NCI-H128 (cell line): Measurements from ENCODE around the gene GDPD1.
A peak's percentile ranks its signal among the peaks of the same experiment; 100 is the strongest.
"Not testable (repeated sequence)": the region's sequence is repeated elsewhere in the genome, so short reads cannot be mapped to it uniquely, and the experiment has no call there.

Experiments
- DNase-seq: peaks from one replicate; lab custom pipeline; 2025; ENCODE audit not compliant: unreplicated experiment; lab: John Stamatoyannopoulos, UW

GDPD1 gene

DNA sequence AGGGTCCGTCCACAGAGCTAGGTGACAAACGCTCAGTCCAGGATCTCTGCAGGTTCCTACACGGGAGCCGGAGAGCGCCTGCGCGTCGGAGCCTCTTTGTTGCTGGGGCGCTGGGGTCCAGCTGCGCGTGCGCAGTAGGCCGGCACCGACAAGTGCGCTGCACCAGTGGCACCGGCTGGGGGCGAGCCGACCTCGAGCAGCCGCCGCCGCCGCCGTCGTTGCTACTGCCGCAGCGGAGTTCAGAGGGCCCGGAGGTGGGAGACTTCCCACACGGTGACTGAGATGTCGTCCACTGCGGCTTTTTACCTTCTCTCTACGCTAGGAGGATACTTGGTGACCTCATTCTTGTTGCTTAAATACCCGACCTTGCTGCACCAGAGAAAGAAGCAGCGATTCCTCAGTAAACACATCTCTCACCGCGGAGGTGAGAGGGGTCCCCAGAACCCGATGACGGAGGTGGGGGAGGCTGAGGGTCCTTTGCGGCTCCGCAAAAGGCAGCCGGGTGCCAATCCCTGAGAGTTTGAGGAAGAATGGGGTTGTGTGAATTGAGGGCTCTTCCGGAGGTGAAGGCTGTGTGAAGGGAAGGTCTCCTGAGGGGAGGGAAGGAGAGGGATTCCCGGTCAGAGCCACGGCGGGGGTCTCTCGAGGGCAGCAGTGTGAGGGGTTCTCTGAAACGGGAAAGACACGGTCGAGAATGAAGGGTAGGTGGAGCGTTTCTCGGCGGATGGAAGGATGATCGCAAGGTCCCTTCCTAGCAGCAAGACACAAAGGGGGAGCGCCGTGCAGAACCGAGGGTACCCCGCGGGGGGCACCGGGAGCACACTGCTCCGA is at the start of gene GDPD1:
Gene GDPD1, plus strand, starts transcription at position 184 of the 831 bp plus-strand sequence. Its CDS starts 99 bp downstream, at position 283.
- DNase-seq: peak; percentile 89

GRCh38 chr17:59172436-59173004 is 47.8 kb upstream of the GDPD1 start:
- no peak for DNase-seq

DNA sequence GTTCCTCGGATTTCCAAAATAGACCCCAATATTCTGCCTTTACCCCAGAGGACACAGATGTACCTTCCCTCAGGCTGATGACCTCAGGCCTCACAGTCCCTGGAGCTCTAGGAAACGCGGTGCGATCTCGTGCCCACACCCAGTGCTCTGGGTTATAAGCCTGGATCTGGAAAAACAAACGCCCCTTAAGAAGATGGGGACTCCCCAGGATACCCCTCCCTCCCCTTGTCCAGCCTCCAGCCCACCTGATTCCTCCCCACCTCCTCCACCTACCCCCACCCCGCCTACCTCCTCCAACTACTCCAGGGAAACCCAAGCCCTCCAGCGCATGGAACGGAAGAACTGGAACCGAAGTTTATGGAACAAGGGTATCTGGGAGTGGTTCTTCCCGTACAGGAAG is 45.6 kb upstream of the GDPD1 start:
- DNase-seq: no peak

GRCh38 chr17:59175076-59175475 is 45.2 kb upstream of the GDPD1 start:
- DNase-seq: no peak

GRCh38 chr17:59178266-59178985 is 41.9 kb upstream of the GDPD1 start:
- DNase-seq: no peak

DNA sequence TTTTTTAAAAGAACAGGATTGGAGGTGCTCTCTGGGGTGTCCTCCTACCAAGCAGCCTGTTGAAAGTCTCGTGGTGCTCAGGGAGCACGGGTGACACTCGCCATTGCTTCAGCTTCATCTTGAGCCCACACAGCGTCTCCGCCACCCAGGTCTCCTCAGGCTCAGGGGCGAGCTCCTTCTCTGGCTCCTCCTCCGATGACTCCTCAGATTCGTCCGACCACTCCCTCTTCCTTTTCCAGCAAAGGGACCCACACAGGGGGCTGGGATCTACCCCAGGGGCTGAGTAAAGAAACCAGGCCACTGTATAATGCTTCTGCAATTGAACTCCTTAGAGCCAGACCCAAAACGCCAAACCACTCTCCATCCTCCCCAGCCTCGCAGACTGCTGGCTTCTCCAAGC is 40.7 kb upstream of the GDPD1 start:
- not testable (repeated sequence) for DNase-seq

DNA sequence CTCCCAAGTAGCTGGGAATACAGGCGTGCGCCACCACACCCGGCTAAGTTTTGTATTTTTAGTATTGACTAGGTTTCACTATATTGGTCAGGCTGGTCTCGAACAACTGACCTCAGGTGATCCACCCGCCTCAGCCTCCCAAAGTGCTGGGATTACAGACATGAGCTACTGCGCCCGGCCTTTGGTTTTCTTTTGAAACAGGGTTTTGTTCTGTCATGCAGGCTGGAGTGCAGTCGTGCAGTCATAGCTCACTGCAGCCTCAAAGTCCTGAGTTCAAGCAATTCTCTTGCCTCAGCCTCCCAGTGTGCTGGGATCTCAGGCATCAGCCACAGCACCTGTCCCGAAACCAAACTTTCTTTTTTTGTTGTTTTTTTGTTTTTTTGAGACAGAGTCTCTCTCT is 39.7 kb upstream of the GDPD1 start:
- no peak for DNase-seq

GRCh38 chr17:59181481-59181880 is 38.8 kb upstream of the GDPD1 start:
- no peak for DNase-seq

DNA sequence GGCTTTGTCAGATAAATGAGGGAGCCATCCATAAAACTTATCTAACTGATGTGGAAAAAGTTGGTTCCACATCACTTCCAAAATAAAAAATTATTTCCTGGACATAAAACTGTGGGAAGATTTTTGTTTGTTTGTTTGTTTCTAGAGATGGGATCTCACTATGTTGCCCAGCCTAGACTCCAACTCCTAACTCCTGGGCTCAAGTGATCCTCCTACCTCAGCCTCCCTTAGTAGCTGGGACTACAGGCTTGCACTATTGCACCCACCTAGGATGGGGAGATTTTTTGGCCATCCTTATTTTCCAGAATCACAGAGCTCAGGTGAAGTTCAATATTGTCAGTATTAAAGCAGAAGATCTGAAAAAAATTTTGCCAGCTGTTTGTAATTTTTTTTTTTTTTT is 34.3 kb upstream of the GDPD1 start:
- DNase-seq: no peak

DNA sequence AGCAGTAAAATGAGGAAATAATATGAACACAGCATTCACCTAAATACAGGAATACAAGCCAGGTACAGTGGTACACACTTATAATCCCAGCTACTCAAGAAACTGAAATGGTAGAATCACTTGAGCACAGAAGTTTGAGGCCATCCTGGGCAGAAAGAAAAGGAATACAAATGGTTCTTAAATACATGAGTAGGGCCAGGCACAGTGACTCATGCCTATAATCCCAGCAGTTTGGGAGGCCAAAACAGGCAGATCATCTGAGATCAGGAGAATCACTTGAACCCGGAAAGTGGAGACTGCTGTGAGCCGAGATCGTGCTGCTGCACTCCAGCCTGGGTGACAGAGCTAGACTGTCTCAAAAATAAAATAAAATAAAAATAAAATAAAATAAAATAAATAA is 33.5 kb upstream of the GDPD1 start:
- DNase-seq: no peak

DNA sequence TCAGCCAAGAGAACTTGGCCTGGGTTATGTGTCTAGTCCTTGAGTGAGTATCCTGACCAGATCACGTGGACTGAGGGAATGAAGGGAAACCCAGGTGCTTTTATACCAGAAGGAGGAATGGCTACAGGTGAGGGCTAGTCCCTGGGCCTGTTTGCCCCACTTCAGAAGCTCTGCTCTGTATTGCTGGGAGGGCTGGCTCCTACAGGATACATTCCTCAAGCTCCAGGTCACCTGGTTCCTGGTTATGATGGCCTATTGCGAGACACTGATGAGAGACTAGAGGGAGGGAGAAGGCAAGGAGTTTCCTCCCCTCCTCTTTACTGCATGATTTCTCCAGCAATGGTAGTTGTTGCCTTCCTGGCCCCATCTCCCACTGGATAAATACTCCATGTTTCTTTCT is 29.5 kb upstream of the GDPD1 start:
- DNase-seq: no peak

- DNase-seq: no peak
These were observed 26.9 kb upstream of the GDPD1 start for GRCh38 chr17:59193336-59193862.

DNA sequence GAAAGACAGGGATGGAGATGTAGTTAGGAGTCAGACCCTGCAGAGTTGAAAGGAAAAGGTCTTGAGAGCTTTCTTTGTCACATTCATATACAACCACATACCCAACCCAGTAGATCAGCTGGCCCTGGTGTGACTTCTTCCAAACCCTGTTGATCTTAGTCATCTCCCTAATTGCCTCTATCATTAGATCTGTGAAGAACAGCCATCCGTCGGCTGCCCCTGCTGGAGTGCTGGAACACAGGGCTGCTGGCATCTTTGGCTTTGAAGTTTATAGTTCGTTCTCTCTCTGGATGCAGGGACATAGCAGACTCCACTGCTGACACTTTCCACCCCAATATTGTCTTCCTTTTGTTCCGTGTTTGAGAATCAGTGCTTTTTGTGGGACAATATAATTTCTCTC is 20.9 kb upstream of the GDPD1 start:
- DNase-seq: no peak

DNA sequence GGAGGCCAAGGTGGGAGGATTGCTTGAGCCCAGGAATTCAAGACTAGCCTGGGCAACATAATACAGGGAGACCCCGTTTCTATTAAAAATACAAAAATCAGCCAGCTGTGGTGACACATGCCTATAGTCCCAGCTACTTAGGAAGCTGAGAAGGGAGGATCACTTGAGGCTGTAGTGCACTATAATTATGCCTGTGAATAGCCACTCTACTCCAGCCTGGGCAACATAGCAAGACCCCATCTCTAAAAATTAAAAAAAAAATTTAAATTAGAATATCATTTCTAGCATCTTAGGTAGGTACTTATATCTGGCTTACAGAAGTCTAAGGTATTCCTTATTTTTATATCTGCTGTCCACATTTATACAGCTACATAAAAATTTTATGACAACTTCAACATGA is 18.0 kb upstream of the GDPD1 start:
- no peak for DNase-seq

- no peak for DNase-seq
These were observed 941 bp upstream of the GDPD1 start for GRCh38 chr17:59219370-59219769.

- DNase-seq: no peak
These were observed 351 bp upstream of the GDPD1 start for GRCh38 chr17:59219992-59220327.

GRCh38 chr17:59221159-59221847 is 992 bp downstream of the GDPD1 start:
- peak; percentile 2 for DNase-seq

DNA sequence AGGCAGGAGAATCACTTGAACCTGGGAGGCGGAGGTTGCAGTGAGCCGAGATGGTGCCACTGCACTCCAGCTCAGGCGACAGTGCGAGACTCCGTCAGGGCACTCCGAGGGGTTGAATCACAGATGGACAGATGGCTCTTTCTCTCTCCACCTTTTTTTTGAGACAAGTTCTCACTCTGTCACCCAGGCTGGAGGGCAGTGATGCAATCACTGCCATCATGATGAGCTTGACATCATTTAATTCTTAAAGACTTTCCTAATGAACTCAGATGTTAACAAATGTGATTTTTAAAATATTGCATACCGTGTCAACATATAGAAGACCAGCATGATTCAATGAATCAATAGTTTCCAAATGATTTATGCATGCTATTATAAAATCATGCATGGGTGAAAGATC is 3.5 kb downstream of the GDPD1 start:
- DNase-seq: no peak

DNA sequence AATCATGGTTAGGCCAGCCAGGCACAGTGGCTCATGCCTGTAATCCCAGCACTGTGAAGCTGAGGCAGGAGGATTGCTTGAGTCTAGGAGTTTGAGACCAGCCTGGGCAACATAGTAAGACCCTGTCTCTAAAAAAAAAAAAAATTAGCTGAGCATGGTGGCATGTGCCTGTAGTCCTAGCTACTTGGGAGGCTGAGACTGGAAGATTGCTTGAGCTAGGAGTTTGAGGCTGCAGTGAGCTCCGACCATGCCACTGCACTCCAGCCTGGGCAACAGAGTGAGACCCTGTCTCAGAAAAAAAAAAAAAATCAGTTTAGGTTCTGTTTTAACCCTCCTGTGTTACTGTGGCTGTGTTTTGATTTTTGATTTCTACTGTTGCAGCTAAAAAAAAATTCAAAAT is 8.3 kb downstream of the GDPD1 start:
- not testable (repeated sequence) for DNase-seq

- DNase-seq: no peak
These were observed 10.5 kb downstream of the GDPD1 start for GRCh38 chr17:59230764-59231163.

DNA sequence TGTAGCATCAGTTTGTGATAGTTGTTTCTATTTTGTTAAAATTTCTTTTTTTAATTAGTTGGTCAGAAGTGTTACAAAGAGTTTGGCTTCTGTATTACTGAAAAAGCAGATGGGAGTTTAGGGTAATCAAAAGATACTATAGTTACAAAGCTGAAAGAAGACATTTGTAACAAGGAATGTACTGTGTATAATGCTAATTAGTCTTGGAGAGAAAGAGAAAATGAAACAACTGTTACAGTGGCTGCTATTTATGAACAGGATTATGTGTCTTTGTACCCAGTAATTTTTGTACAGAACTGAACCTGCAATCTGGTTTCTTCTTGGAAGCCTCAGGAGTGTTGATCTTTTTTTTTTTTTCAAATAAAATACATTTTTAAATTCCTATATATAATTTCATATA is 14.3 kb downstream of the GDPD1 start:
- DNase-seq: no peak
